K562 (cell line): Measurements from ENCODE around the gene WFDC12. TPM values are rescaled to one million over a fixed set of nuclear protein-coding genes. Genes with fewer than 3 reads are reported as not detected.

Source experiments
- DPF2 ChIP-seq: fragments of 450-650 bp; IDR thresholded peaks from 2 replicates; pipeline ENCODE4 v1.6.1; 2016
- ERF ChIP-seq: fragments of 450-650 bp; formaldehyde crosslinking; IDR thresholded peaks from 2 replicates; pipeline ENCODE4 v1.4.0; 2020; ENCODE audit warnings: mild to moderate bottlenecking, mixed read lengths
- MGA ChIP-seq: fragments of 450-650 bp; IDR thresholded peaks from 2 replicates; pipeline ENCODE4 v1.6.1; 2016; ENCODE audit warnings: mild to moderate bottlenecking, moderate library complexity
- PHF20 ChIP-seq: fragments of 450-650 bp; IDR thresholded peaks from 2 replicates; pipeline ENCODE4 v1.6.1; 2018; ENCODE audit not compliant: partially characterized antibody
- POLR2G ChIP-seq: fragments of 200-400 bp; formaldehyde crosslinking; IDR thresholded peaks from 2 replicates; pipeline ENCODE4 v1.6.1; 2017; ENCODE audit warnings: low read depth, mild to moderate bottlenecking, antibody characterized with exemption, low read length, moderate library complexity
- POLR3A ChIP-seq: IDR thresholded peaks from 2 replicates; pipeline ENCODE4 v1.6.1; 2011; ENCODE audit warnings: borderline replicate concordance, mild to moderate bottlenecking, moderate library complexity; ENCODE audit not compliant: insufficient read length, insufficient read depth; ENCODE audit errors: extremely low read depth
- SMAD2 ChIP-seq: fragments of 150-350 bp; IDR thresholded peaks from 2 replicates; pipeline ENCODE4 v1.6.1; 2014; ENCODE audit warnings: low read depth, mild to moderate bottlenecking, low read length
- YY1 ChIP-seq, 3 experiments: IDR thresholded peaks; 2 replicates each; pipeline ENCODE4 v1.6.1; 2011; ENCODE audit warnings: low read length in 2 of 3, mild to moderate bottlenecking in 2 of 3, moderate library complexity in 2 of 3, borderline replicate concordance in 1 of 3, control low read depth in 1 of 3, low read depth in 1 of 3; ENCODE audit not compliant: insufficient read depth in 3 of 3, insufficient replicate concordance in 2 of 3, control insufficient read depth in 1 of 3, insufficient read length in 1 of 3; ENCODE audit errors: extremely low read depth in 1 of 3
- ZNF174 ChIP-seq: fragments of 250-450 bp; sonication (Bioruptor Pico); IDR thresholded peaks from 2 replicates; pipeline ENCODE4 v1.4.0; 2020; ENCODE audit warnings: mild to moderate bottlenecking
- ZNF589 ChIP-seq: fragments of 200-800 bp; sonication (Bioruptor generic); IDR thresholded peaks from 2 replicates; pipeline ENCODE4 v1.6.1; 2016; ENCODE audit warnings: low read depth, missing genetic modification characterization, missing compliant biosample characterization
- ZNF77 ChIP-seq: fragments of 250-450 bp; sonication (Bioruptor Pico); IDR thresholded peaks from 2 replicates; pipeline ENCODE4 v1.5.0; 2020
- polyA plus RNA-seq, 8 experiments: library from polyadenylated mRNA; depleted of rRNA in 4 of 8; stranded (reverse) in 5 of 8; unstranded in 3 of 8; fragments of >200 nt; fragmentation: Nextera tagmentation in 2 of 8; fragmentation: Illumina TruSeq in 1 of 8; extraction: Ambion mirVana in 2 of 8; extraction: Trizol in 1 of 8; gene quantifications; 2 replicates each; pipeline versions ENCODE4 v1.2.1 to v1.2.3, GENCODE V29; 2011 to 2014; ENCODE audit warnings: inconsistent platforms in 1 of 8, missing spikeins in 1 of 8
- total RNA-seq, 7 experiments: library from RNA; depleted of rRNA in 6 of 7; stranded (reverse); fragments of >200 nt in 6 of 7; fragmentation: Illumina TruSeq in 2 of 7; extraction: Trizol in 2 of 7; gene quantifications; 2 replicates each; pipeline versions ENCODE4 v1.2.1 to v1.2.3, GENCODE V29; 2011 to 2021; ENCODE audit warnings: low replicate concordance in 1 of 7
- TF ChIP-seq, protein P1 (sequence below), 2 experiments: fragments of 450-650 bp in 1 of 2; sonication (generic) in 1 of 2; formaldehyde crosslinking in 1 of 2; IDR thresholded peaks in 1 of 2; conservative IDR thresholded peaks in 1 of 2; 2 replicates each; pipeline versions ENCODE4 v1.6.1 to v1.8.1; 2016 to 2023; ENCODE audit warnings: mild to moderate bottlenecking in 2 of 2, moderate library complexity in 2 of 2, inconsistent platforms in 1 of 2, missing genetic modification reagents in 1 of 2

The WFDC12 gene
- total and polyA plus RNA-seq, 9 of the 15 experiments (the other 6 are each of a cell fraction or from before 2014, with no cell fraction given): not detected

GRCh38 chr20:45115829-45116228 is 8.4 kb downstream of the WFDC12 start (continued):
- TF ChIP-seq MGA (no peak), ZNF77 (no peak), ZNF589 (CRISPR knock-in tag) (no peak), POLR3A (no peak), DPF2 (no peak), PHF20 (no peak), YY1 (IDR thresholded peaks at IDR 0.05; ENCODE audit: borderline replicate concordance in 1 of 3, control insufficient read depth in 1 of 3, extremely low read depth in 1 of 3, insufficient read depth in 3 of 3, insufficient read length in 1 of 3, insufficient replicate concordance in 2 of 3, low read depth in 1 of 3, low read length in 2 of 3) (no peak), SMAD2 (no peak), POLR2G (no peak), ERF (CRISPR knock-in tag) (no peak), ZNF174 (CRISPR knock-in tag) (no peak)
- TF ChIP-seq, protein P1, sequence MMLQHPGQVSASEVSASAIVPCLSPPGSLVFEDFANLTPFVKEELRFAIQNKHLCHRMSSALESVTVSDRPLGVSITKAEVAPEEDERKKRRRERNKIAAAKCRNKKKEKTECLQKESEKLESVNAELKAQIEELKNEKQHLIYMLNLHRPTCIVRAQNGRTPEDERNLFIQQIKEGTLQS (IDR thresholded peaks at IDR 0.05): no peak
- TF ChIP-seq, protein P1 (CRISPR knock-in tag; conservative IDR thresholded peaks at IDR 0.05): no peak
